SH-SY5Y (cell line): ENCODE data around the gene ANGPTL4.

Source experiments
- GATA2 ChIP-seq: IDR thresholded peaks from 2 replicates; pipeline ENCODE4 v1.6.1; 2011; ENCODE audit warnings: mild to moderate bottlenecking, low read depth, low read length
- GATA3 ChIP-seq: IDR thresholded peaks from 2 replicates; pipeline ENCODE4 v1.6.1; 2011; ENCODE audit warnings: low read depth, mild to moderate bottlenecking, low read length, moderate library complexity

- TF ChIP-seq GATA2 (no peak), GATA3 (no peak)
Measured at GRCh38 chr19:8355631-8356402, 8.1 kb upstream of the ANGPTL4 start.
